A673 (cell line): ENCODE measurements around the gene ERLEC1. TPM values are rescaled to one million over a fixed set of nuclear protein-coding genes. Genes with fewer than 3 reads are reported as not detected.

Experiments used
- BruUV-seq: library from RNA; stranded (reverse); fragments of 400-500 nt; replicated peaks from 2 replicates; lab custom pipeline; 2021; lab: Mats Ljungman, UMichigan
- CTCF ChIA-PET: fragments of 300-600 bp; sonication (Branson Sonifier 250); formaldehyde crosslinking; loops from one replicate; lab custom pipeline; 2022; ENCODE audit warnings: antibody characterized with exemption; lab: Charles Lee
- POLR2A ChIA-PET: fragments of 300-600 bp; sonication (Branson Sonifier 250); formaldehyde crosslinking; loops from one replicate; lab custom pipeline; 2022; ENCODE audit warnings: antibody characterized with exemption; ENCODE audit not compliant: low non-redundant PET; lab: Charles Lee
- DNase-seq: peaks from one replicate; pipeline ENCODE4 v3.0.0-alpha.2; 2015; ENCODE audit warnings: low spot score
- H3K27ac ChIP-seq: fragments of 200-600 bp; sonication (generic); 2 replicates; pipeline ENCODE4 v1.5.1; 2016; ENCODE audit warnings: mixed run types, low read depth, mild to moderate bottlenecking, mixed read lengths, antibody characterized with exemption, low read length; ENCODE audit not compliant: poor library complexity, severe bottlenecking
- H3K27me3 ChIP-seq: fragments of 200-600 bp; sonication (generic); replicated peaks from 2 replicates; pipeline ENCODE4 v1.6.1; 2017; ENCODE audit warnings: mixed run types, low read depth, mild to moderate bottlenecking, mixed read lengths, antibody characterized with exemption, low read length; ENCODE audit not compliant: insufficient read depth, poor library complexity
- H3K36me3 ChIP-seq: fragments of 200-600 bp; sonication (generic); 2 replicates; pipeline ENCODE4 v1.6.1; 2016; ENCODE audit warnings: mixed run types, mild to moderate bottlenecking, mixed read lengths, antibody characterized with exemption, low read length; ENCODE audit not compliant: insufficient read depth, poor library complexity, severe bottlenecking
- H3K4me1 ChIP-seq: fragments of 200-600 bp; sonication (generic); 2 replicates; pipeline ENCODE4 v1.6.1; 2017; ENCODE audit warnings: mixed run types, mild to moderate bottlenecking, mixed read lengths, antibody characterized with exemption, low read length; ENCODE audit not compliant: insufficient read depth, poor library complexity, severe bottlenecking
- H3K4me3 ChIP-seq: fragments of 200-600 bp; sonication (generic); 2 replicates; pipeline ENCODE4 v1.5.1; 2016; ENCODE audit warnings: low read depth, mixed run types, mild to moderate bottlenecking, mixed read lengths, low read length; ENCODE audit not compliant: poor library complexity, severe bottlenecking
- H3K9me3 ChIP-seq: fragments of 200-600 bp; sonication (generic); 2 replicates; pipeline ENCODE4 v1.6.1; 2016; ENCODE audit warnings: mixed run types, low read depth, mild to moderate bottlenecking, mixed read lengths, antibody characterized with exemption, low read length; ENCODE audit not compliant: poor library complexity, severe bottlenecking
- CTCF ChIP-seq: fragments of 300-800, 200-600 bp; sonication (generic); conservative IDR thresholded peaks from 2 replicates; pipeline ENCODE4 v1.5.1; 2017; ENCODE audit warnings: low read depth, mild to moderate bottlenecking, antibody characterized with exemption, low read length, moderate library complexity, mixed read lengths
- EZH2 ChIP-seq: fragments of 200-600 bp; sonication (generic); IDR thresholded peaks from 2 replicates; pipeline ENCODE4 v1.6.1; 2017; ENCODE audit warnings: borderline replicate concordance, low read depth, mild to moderate bottlenecking, mixed read lengths, antibody characterized with exemption, low read length; ENCODE audit not compliant: poor library complexity, severe bottlenecking
- intact Hi-C: fragments of 100-400 bp; cut with micrococcal nuclease; formaldehyde crosslinking; loops from one replicate; pipeline ENCODE4 v1.10.0; 2022; ENCODE audit not compliant: unreplicated experiment
- total RNA-seq: library from RNA; stranded (reverse); gene quantifications from 2 replicates; pipeline ENCODE4 v1.2.3, GENCODE V29; 2021

The ERLEC1 gene
- total RNA-seq, 1 experiment from 2014 or later = 27.7 TPM

DNA sequence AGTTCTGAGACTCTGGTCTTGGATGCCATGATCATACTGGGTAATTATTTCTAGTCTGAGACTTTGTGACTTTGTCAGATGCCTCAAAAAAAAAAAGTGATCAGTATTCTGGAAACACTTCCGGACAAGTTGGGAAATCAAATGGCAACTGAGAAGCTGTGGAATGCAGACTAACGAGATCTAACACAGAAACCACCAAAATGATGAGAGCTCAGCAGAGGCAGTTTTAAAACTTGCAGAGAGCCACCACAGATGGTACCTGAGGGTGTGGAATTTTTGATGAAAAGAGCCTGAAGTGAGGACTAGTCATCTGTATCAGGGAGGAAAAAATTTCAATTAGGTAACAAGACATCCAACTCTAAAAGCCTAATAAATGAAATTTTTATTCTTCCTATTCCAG, 78.4 kb downstream of the ERLEC1 start:
- Histone ChIP-seq H3K27me3 (no peaks in the 10 kb centered on the region), H3K27ac (no peak overlapping the region), H3K9me3 (no peaks in the 10 kb centered on the region), H3K4me3 (no peak overlapping the region), H3K36me3 (peaks cover 38% of the 10 kb centered on the region), H3K4me1 (no peaks in the 10 kb centered on the region)
- intact Hi-C loops = no loop called here
- TF ChIP-seq EZH2 (no peak), CTCF (no peak)
- POLR2A ChIA-PET = interaction anchor here (0.7 kb wide), 1 partner anchor 245 kb away, joined by 4 read pairs; no protein-coding TSS in a partner anchor
- BruUV-seq = no TSS peak
- DNase-seq = no peak
- CTCF ChIA-PET = no interaction called here

- intact Hi-C loops = no loop called here
- CTCF ChIA-PET = no interaction called here
- no peaks in the 10 kb centered on the region for H3K27me3 ChIP-seq
- TF ChIP-seq EZH2 (no peak), CTCF (no peak)
- no peak overlapping the region for H3K27ac ChIP-seq
- no peaks in the 10 kb centered on the region for H3K9me3 ChIP-seq
- POLR2A ChIA-PET = no interaction called here
- peaks cover 38% of the 10 kb centered on the region for H3K36me3 ChIP-seq
- H3K4me1 ChIP-seq = no peaks in the 10 kb centered on the region
- no peak overlapping the region for H3K4me3 ChIP-seq
- BruUV-seq = no TSS peak
- DNase-seq = no peak
These were observed 79.1 kb downstream of the ERLEC1 start for GRCh38 chr2:53865962-53866361.

GRCh38 chr2:53867169-53867568, 80.3 kb downstream of the ERLEC1 start:
- Histone ChIP-seq H3K27me3 (no peaks in the 10 kb centered on the region), H3K4me3 (no peak overlapping the region), H3K4me1 (no peaks in the 10 kb centered on the region), H3K27ac (no peak overlapping the region), H3K9me3 (no peaks in the 10 kb centered on the region), H3K36me3 (peaks cover 38% of the 10 kb centered on the region)
- intact Hi-C loops = no loop called here
- BruUV-seq = no TSS peak
- no peak for DNase-seq
- CTCF ChIA-PET = no interaction called here
- TF ChIP-seq EZH2 = no peak
- no peak for TF ChIP-seq CTCF
- POLR2A ChIA-PET = no interaction called here
